Hematopoietic multipotent progenitor cell treated with erythropoietin and hydrocortisone succinate and interleukin-3 and kit ligand, for 8 days (in vitro differentiated cells): ENCODE results near the gene OR13C8.

Experiments used
- DNase-seq: peaks from one replicate; pipeline ENCODE4 v3.0.0-alpha.2; 2015

Gene OR13C8

DNA sequence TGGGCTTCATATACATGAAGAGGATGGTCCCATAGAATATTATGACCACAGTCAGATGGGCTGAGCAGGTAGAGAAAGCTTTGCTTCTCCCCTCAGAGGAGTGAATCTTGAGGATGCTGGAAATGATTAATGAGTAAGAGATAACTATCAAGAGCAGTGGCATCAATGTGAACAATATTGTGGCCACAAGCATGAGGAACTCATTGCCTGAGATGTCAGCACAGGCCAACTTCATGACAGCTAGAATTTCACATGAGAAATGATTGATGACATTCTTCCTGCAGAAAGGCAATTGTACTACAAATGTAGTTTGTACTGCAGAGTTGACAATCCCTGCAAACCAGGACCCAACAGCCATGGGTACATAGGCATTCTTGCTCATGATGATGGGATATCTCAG is 48.5 kb downstream of the OR13C8 start:
- DNase-seq = no peak

DNA sequence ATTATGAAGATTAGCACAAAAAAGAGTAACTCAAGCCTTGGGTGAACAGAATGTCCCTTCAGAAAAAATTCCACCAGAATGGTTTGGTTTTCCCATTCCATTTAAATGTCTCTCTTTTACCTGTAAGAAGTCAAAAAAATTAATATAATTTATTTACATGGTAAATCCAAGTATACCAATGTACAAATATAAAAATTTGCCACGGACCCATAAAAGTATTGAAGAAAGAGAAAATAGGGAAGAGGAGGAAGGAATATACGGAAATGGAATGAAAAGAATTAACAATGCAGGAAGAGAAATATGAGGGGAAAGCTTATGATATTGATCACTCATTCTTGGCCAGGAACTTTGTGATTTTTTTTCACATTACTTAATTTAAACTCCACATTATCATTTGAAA is 49.1 kb downstream of the OR13C8 start, which contains the start of gene OR13C9:
Gene OR13C9, minus strand, starts transcription at position 101 of the 400 bp plus-strand sequence. Its CDS starts 0 bp downstream, at position 101.
- no peak for DNase-seq
